HCT116 (cell line): ENCODE measurements around the gene RALB. TPM values are rescaled to one million over a fixed set of nuclear protein-coding genes. Genes with fewer than 3 reads are reported as not detected.

ENCODE experiments used
- ATAC-seq: fragments of 200-7000 bp; cut with Tn5 transposase; 2 replicates; pipeline ENCODE4 v1.9.1; 2020; ENCODE audit warnings: mild to moderate bottlenecking, moderate library complexity
- BruUV-seq: library from RNA; stranded (reverse); fragments of 400-500 nt; replicated peaks from 2 replicates; lab custom pipeline; 2021; lab: Mats Ljungman, UMichigan
- CTCF ChIA-PET: fragments of 300-600 bp; sonication (Branson Sonifier 250); formaldehyde crosslinking; loops from one replicate; lab custom pipeline; 2021; ENCODE audit warnings: antibody characterized with exemption; lab: Charles Lee
- POLR2A ChIA-PET: fragments of 300-600, 350-600 bp; sonication (Branson Sonifier 250); formaldehyde crosslinking; loops from one replicate; lab custom pipeline; 2021; ENCODE audit warnings: antibody characterized with exemption; lab: Charles Lee
- RAD21 ChIA-PET, 2 experiments: fragments of 300-600 bp; sonication (Branson Sonifier 250); formaldehyde crosslinking; loops; one replicate each; lab custom pipeline; 2023; ENCODE audit warnings: low total read pairs in 2 of 2; ENCODE audit not compliant: uncharacterized antibody in 2 of 2, unreplicated experiment in 2 of 2, low non-redundant PET in 1 of 2; lab: Charles Lee
- DNase-seq: peaks from one replicate; pipeline ENCODE4 v3.0.0-alpha.2; 2010; ENCODE audit warnings: low read depth, low spot score
- H2AFZ ChIP-seq: fragments of 200-600 bp; shearing (Covaris generic), sonication (generic); 2 replicates; pipeline ENCODE4 v1.6.1; 2017; ENCODE audit warnings: low read depth, mixed run types, mixed read lengths, antibody characterized with exemption, low read length; ENCODE audit not compliant: poor library complexity, severe bottlenecking
- H3K27ac ChIP-seq: 2 replicates; pipeline ENCODE4 v1.5.1; 2012; ENCODE audit warnings: low read depth, low read length
- H3K27me3 ChIP-seq: fragments of 200-600 bp; sonication (generic); 2 replicates; pipeline ENCODE4 v1.6.1; 2016; ENCODE audit warnings: mixed run types, low read length, mixed read lengths; ENCODE audit not compliant: insufficient read depth
- H3K36me3 ChIP-seq, 2 experiments: fragments of 200-500 bp in 1 of 2; fragments of 200-600 bp in 1 of 2; sonication (Bioruptor generic) in 1 of 2; sonication (generic) in 1 of 2; 2 replicates each; pipeline versions ENCODE4 v1.5.1 to v1.6.1; 2014 to 2016; ENCODE audit warnings: low read length in 2 of 2, inconsistent platforms in 1 of 2, mixed read lengths in 1 of 2, mixed run types in 1 of 2; ENCODE audit not compliant: insufficient read depth in 2 of 2, control insufficient read depth in 1 of 2
- H3K4me1 ChIP-seq, 2 experiments: fragments of 200-600 bp in 1 of 2; sonication (generic) in 1 of 2; 2 replicates each; pipeline versions ENCODE4 v1.5.1 to v1.6.1; 2012 to 2017; ENCODE audit warnings: low read length in 2 of 2, inconsistent platforms in 1 of 2, mild to moderate bottlenecking in 1 of 2, mixed read lengths in 1 of 2, mixed run types in 1 of 2, moderate library complexity in 1 of 2; ENCODE audit not compliant: insufficient read depth in 2 of 2, control insufficient read depth in 1 of 2
- H3K4me2 ChIP-seq: fragments of 200-600 bp; sonication (generic); 2 replicates; pipeline ENCODE4 v1.6.1; 2017; ENCODE audit warnings: mixed run types, low read length, mixed read lengths
- H3K4me3 ChIP-seq, 2 experiments: fragments of 200-600 bp in 1 of 2; sonication (generic) in 1 of 2; replicated peaks in 1 of 2; 2 replicates each; pipeline ENCODE4 v1.5.1; 2011 to 2016; ENCODE audit warnings: low read length in 2 of 2, control low read depth in 1 of 2, low read depth in 1 of 2, mild to moderate bottlenecking in 1 of 2, mixed read lengths in 1 of 2, mixed run types in 1 of 2
- H3K79me2 ChIP-seq: fragments of 200-600 bp; sonication (generic); 2 replicates; pipeline ENCODE4 v1.6.1; 2017; ENCODE audit warnings: mild to moderate bottlenecking, mixed run types, low read length, moderate library complexity, mixed read lengths; ENCODE audit not compliant: insufficient read depth
- H3K9ac ChIP-seq: fragments of 200-600 bp; sonication (generic); 2 replicates; pipeline ENCODE4 v1.6.1; 2016; ENCODE audit warnings: low read length, mixed read lengths
- H3K9me2 ChIP-seq: fragments of 200-600 bp; sonication (generic), shearing (Covaris generic); 2 replicates; pipeline ENCODE4 v1.6.1; 2017; ENCODE audit warnings: mixed run types, mild to moderate bottlenecking, moderate library complexity; ENCODE audit not compliant: insufficient read depth
- H3K9me3 ChIP-seq, 2 experiments: fragments of 200-500 bp in 1 of 2; fragments of 200-600 bp in 1 of 2; sonication (Bioruptor generic) in 1 of 2; sonication (generic) in 1 of 2; 2 replicates each; pipeline ENCODE4 v1.6.1; 2014 to 2017; ENCODE audit warnings: low read length in 2 of 2, mixed read lengths in 2 of 2, inconsistent platforms in 1 of 2, low read depth in 1 of 2, mild to moderate bottlenecking in 1 of 2, mixed run types in 1 of 2, moderate library complexity in 1 of 2; ENCODE audit not compliant: control insufficient read depth in 1 of 2, insufficient read depth in 1 of 2
- H4K20me1 ChIP-seq: fragments of 200-600 bp; sonication (generic), shearing (Covaris generic); 2 replicates; pipeline ENCODE4 v1.6.1; 2017; ENCODE audit warnings: mixed run types, mild to moderate bottlenecking, moderate library complexity; ENCODE audit not compliant: insufficient read depth
- ATF3 ChIP-seq: IDR thresholded peaks from 2 replicates; pipeline ENCODE4 v1.6.1; 2012
- CBX3 ChIP-seq: IDR thresholded peaks from 2 replicates; pipeline ENCODE4 v1.6.1; 2012; ENCODE audit warnings: low read depth
- CEBPB ChIP-seq: IDR thresholded peaks from 2 replicates; pipeline ENCODE4 v1.6.1; 2012; ENCODE audit warnings: low read depth
- CTCF ChIP-seq, 3 experiments: fragments of 200-600 bp in 1 of 3; sonication (generic) in 1 of 3; IDR thresholded peaks in 2 of 3; conservative IDR thresholded peaks in 1 of 3; 2 replicates each; pipeline ENCODE4 v1.5.1; 2012 to 2017; ENCODE audit warnings: low read depth in 2 of 3, low read length in 2 of 3, antibody characterized with exemption in 1 of 3, borderline replicate concordance in 1 of 3, control low read depth in 1 of 3, mild to moderate bottlenecking in 1 of 3, mixed read lengths in 1 of 3, mixed run types in 1 of 3, moderate library complexity in 1 of 3; ENCODE audit not compliant: insufficient read depth in 1 of 3
- EGR1 ChIP-seq: IDR thresholded peaks from 2 replicates; pipeline ENCODE4 v1.6.1; 2012; ENCODE audit warnings: low read depth
- EZH2 ChIP-seq: fragments of 200-600 bp; sonication (generic); IDR thresholded peaks from 2 replicates; pipeline ENCODE4 v1.6.1; 2017; ENCODE audit warnings: antibody characterized with exemption, mixed run types
- EZH2phosphoT487 ChIP-seq: fragments of 200-600 bp; IDR thresholded peaks from 2 replicates; pipeline ENCODE4 v1.6.1; 2018; ENCODE audit warnings: antibody characterized with exemption, borderline replicate concordance
- FOSL1 ChIP-seq: IDR thresholded peaks from 2 replicates; pipeline ENCODE4 v1.6.1; 2012; ENCODE audit warnings: low read depth
- MAX ChIP-seq: IDR thresholded peaks from 2 replicates; pipeline ENCODE4 v1.6.1; 2012
- POLR2A ChIP-seq: IDR thresholded peaks from 2 replicates; pipeline ENCODE4 v1.7.0; 2011; ENCODE audit warnings: borderline replicate concordance; ENCODE audit not compliant: insufficient read depth, insufficient read length; ENCODE audit errors: extremely low read depth
- RAD21 ChIP-seq: IDR thresholded peaks from 2 replicates; pipeline ENCODE4 v1.6.1; 2012; ENCODE audit warnings: low read depth, mild to moderate bottlenecking
- SIN3A ChIP-seq: IDR thresholded peaks from 2 replicates; pipeline ENCODE4 v1.6.1; 2012; ENCODE audit warnings: low read depth
- SP1 ChIP-seq: IDR thresholded peaks from 2 replicates; pipeline ENCODE4 v1.6.1; 2012; ENCODE audit warnings: low read depth
- SRF ChIP-seq: IDR thresholded peaks from 2 replicates; pipeline ENCODE4 v1.6.1; 2012; ENCODE audit warnings: low read depth
- YY1 ChIP-seq: IDR thresholded peaks from 2 replicates; pipeline ENCODE4 v1.6.1; 2011; ENCODE audit warnings: low read length, low read depth, moderate library complexity, mild to moderate bottlenecking; ENCODE audit not compliant: insufficient replicate concordance; ENCODE audit errors: extremely low read depth
- ZBTB33 ChIP-seq: IDR thresholded peaks from 2 replicates; pipeline ENCODE4 v1.6.1; 2011; ENCODE audit warnings: mild to moderate bottlenecking, low read length, moderate library complexity; ENCODE audit not compliant: insufficient replicate concordance; ENCODE audit errors: extremely low read depth
- ZFX ChIP-seq: fragments of 450-650 bp; IDR thresholded peaks from 2 replicates; pipeline ENCODE4 v1.6.1; 2017
- ZNF274 ChIP-seq: fragments of 200-500 bp; sonication (Bioruptor generic); IDR thresholded peaks from 2 replicates; pipeline ENCODE4 v1.6.1; 2014; ENCODE audit warnings: mild to moderate bottlenecking, low read depth, low read length, inconsistent platforms
- intact Hi-C: fragments of 100-400 bp; cut with micrococcal nuclease; formaldehyde crosslinking; loops from 2 replicates; pipeline ENCODE4 v1.10.0; 2022
- total RNA-seq: library from RNA; stranded (reverse); gene quantifications from one replicate; pipeline ENCODE4 v1.2.1, GENCODE V29; 2021; ENCODE audit not compliant: unreplicated experiment

RALB gene
- total RNA-seq, 1 experiment from 2014 or later: 42.8 TPM

GRCh38 chr2:120236316-120236715 is 16.3 kb upstream of the RALB start:
- no peak for TF ChIP-seq MAX
- TF ChIP-seq POLR2A: no peak
- no peak for TF ChIP-seq SP1
- no peak for TF ChIP-seq CEBPB
- TF ChIP-seq FOSL1: no peak
- TF ChIP-seq RAD21: no peak
- TF ChIP-seq CBX3: no peak
- TF ChIP-seq CTCF (IDR thresholded peaks at IDR 0.05 in 2 of 3, conservative IDR thresholded peaks at IDR 0.05 in 1 of 3; ENCODE audit: borderline replicate concordance in 1 of 3, insufficient read depth in 1 of 3, low read depth in 2 of 3, low read length in 2 of 3): no peak
- TF ChIP-seq EGR1: no peak
- no peak for TF ChIP-seq ZNF274
- no peak for TF ChIP-seq ZFX
- no peak for TF ChIP-seq EZH2phosphoT487
- no peak for TF ChIP-seq SRF
- TF ChIP-seq EZH2: no peak
- no peak for TF ChIP-seq SIN3A
- no peak for TF ChIP-seq ATF3
- no peak for TF ChIP-seq YY1
- no peak for TF ChIP-seq ZBTB33
- H3K4me1 ChIP-seq: peaks cover 29 to 51% of the 10 kb centered on the region in 2 experiments
- H3K4me2 ChIP-seq: no peak overlapping the region
- H3K79me2 ChIP-seq: no peaks in the 10 kb centered on the region
- ATAC-seq: no peak
- H2AFZ ChIP-seq: no peak overlapping the region
- no peaks in the 10 kb centered on the region for H3K9me3 ChIP-seq
- POLR2A ChIA-PET: no interaction called here
- H3K9me2 ChIP-seq: no peaks in the 10 kb centered on the region
- H3K9ac ChIP-seq: no peak overlapping the region
- no peak overlapping the region for H3K4me3 ChIP-seq
- no peaks in the 10 kb centered on the region for H3K36me3 ChIP-seq
- H4K20me1 ChIP-seq: no peaks in the 10 kb centered on the region
- intact Hi-C loops: no loop called here
- H3K27ac ChIP-seq: no peak overlapping the region
- CTCF ChIA-PET: no interaction called here
- DNase-seq: no peak
- no TSS peak for BruUV-seq
- RAD21 ChIA-PET: no interaction called here
- no peaks in the 10 kb centered on the region for H3K27me3 ChIP-seq
